Erythroblast (primary cell): ENCODE results near the gene NPHP4.

Experiments used
- GATA1 ChIP-seq: IDR thresholded peaks from 2 replicates; pipeline ENCODE4 v1.6.1; 2011; ENCODE audit warnings: low read depth, mild to moderate bottlenecking, control low read depth, low read length, moderate library complexity
- POLR2A ChIP-seq: IDR thresholded peaks from 2 replicates; pipeline ENCODE4 v1.6.1; 2011; ENCODE audit warnings: mild to moderate bottlenecking, low read length

GRCh38 chr1:5921129-5921528 lies 71.1 kb downstream of the NPHP4 start:
- TF ChIP-seq POLR2A (no peak), GATA1 (no peak)
